ENCODE results near the gene SIM2. TPM values are rescaled to one million over a fixed set of nuclear protein-coding genes. Genes with fewer than 3 reads are reported as not detected.

The SIM2 gene
- total and polyA plus RNA-seq, 2 of the 13 experiments (the other 11 are each of a cell fraction or from before 2014, with no cell fraction given): 0.36 to 0.53 TPM

GRCh38 chr21:36761685-36762084 lies 62.8 kb downstream of the SIM2 start:
- H3K79me2 ChIP-seq (ENCODE audit: insufficient read depth, low read length): no peaks in the 10 kb centered on the region
- no peak overlapping the region for H2AFZ ChIP-seq (ENCODE audit: low read length)
- WGBS (ENCODE audit: low lambda C conversion rate): 100% methylated on average over 10 of the region's 11 CpGs
- no peak overlapping the region for H3K27ac ChIP-seq (ENCODE audit: extremely low read length, insufficient read depth, low read length)
- intact Hi-C loops (cut with micrococcal nuclease; ENCODE audit: unreplicated experiment): no loop called here
- TF ChIP-seq ARID4A (CRISPR knock-in tag; IDR thresholded peaks at IDR 0.05; ENCODE audit: borderline replicate concordance) (no peak), NFYC (CRISPR knock-in tag; IDR thresholded peaks at IDR 0.05) (no peak), PHF8 (CRISPR knock-in tag; IDR thresholded peaks at IDR 0.05) (no peak), CENPX (CRISPR knock-in tag; IDR thresholded peaks at IDR 0.05) (no peak), ZMYM4 (CRISPR knock-in tag; IDR thresholded peaks at IDR 0.05) (no peak), BHLHE40 (IDR thresholded peaks at IDR 0.05; ENCODE audit: low read length) (no peak), KDM5A (IDR thresholded peaks at IDR 0.05; ENCODE audit: borderline replicate concordance, low read length) (no peak), GATAD2A (CRISPR knock-in tag; IDR thresholded peaks at IDR 0.05) (no peak), ZNF501 (CRISPR knock-in tag; IDR thresholded peaks at IDR 0.05) (no peak), ZBTB21 (CRISPR knock-in tag; IDR thresholded peaks at IDR 0.05) (no peak), GABPB1 (CRISPR knock-in tag; IDR thresholded peaks at IDR 0.05) (no peak), SMYD3 (CRISPR knock-in tag; IDR thresholded peaks at IDR 0.05) (no peak), ATF6 (CRISPR knock-in tag; conservative IDR thresholded peaks at IDR 0.05) (no peak), GZF1 (CRISPR knock-in tag; IDR thresholded peaks at IDR 0.05) (no peak), ZSCAN30 (CRISPR knock-in tag; IDR thresholded peaks at IDR 0.05) (no peak), ZNF274 (CRISPR knock-in tag; IDR thresholded peaks at IDR 0.05) (no peak), ZNF567 (CRISPR knock-in tag; IDR thresholded peaks at IDR 0.05; ENCODE audit: borderline replicate concordance) (no peak), U2AF2 (IDR thresholded peaks at IDR 0.05; ENCODE audit: low read depth, low read length) (no peak)
- no peak overlapping the region for H3K4me3 ChIP-seq (replicated peaks in 1 of 3; ENCODE audit: insufficient read depth in 1 of 3, low read depth in 2 of 3, low read length in 3 of 3)
- BruUV-seq (replicated peaks): no TSS peak
- H4K20me1 ChIP-seq (ENCODE audit: insufficient read depth, low read length): no peaks in the 10 kb centered on the region
- H3K27me3 ChIP-seq (ENCODE audit: control insufficient read depth in 1 of 2, insufficient read depth in 2 of 2, low read length in 2 of 2): no peaks in the 10 kb centered on the region
- no peaks in the 10 kb centered on the region for H3K9me3 ChIP-seq (ENCODE audit: low read length)
- FAIRE-seq (no peak), DNase-seq (ENCODE audit: low spot score) (no peak), ATAC-seq (no peak)
- in situ Hi-C loops (cut with HindIII; ENCODE audit: extremely low pct_ligation_motif_present, low pct_unique_long_range_greater_than_20kb): no loop called here
- no peak overlapping the region for H3K9ac ChIP-seq (ENCODE audit: insufficient read depth, low read depth, low read length)
- peaks cover 0 to 1% of the 10 kb centered on the region in 2 experiments; a peak in 1 of 5 replicates for H3K36me3 ChIP-seq (replicated peaks in 1 of 2; ENCODE audit: control insufficient read depth in 1 of 2, insufficient read depth in 2 of 2, low read length in 2 of 2)
- no peaks in the 10 kb centered on the region for H3K4me1 ChIP-seq (ENCODE audit: insufficient read depth, low read length)
- POLR2A ChIA-PET: no interaction called here
- H3K4me2 ChIP-seq (ENCODE audit: low read depth, low read length): no peak overlapping the region
- CTCF ChIA-PET (ENCODE audit: low intra/inter-chr PET ratio, low total read pairs): no interaction called here

All from HepG2 (cell line).